ENCODE data around the gene PLEKHO2.

The PLEKHO2 gene

DNA sequence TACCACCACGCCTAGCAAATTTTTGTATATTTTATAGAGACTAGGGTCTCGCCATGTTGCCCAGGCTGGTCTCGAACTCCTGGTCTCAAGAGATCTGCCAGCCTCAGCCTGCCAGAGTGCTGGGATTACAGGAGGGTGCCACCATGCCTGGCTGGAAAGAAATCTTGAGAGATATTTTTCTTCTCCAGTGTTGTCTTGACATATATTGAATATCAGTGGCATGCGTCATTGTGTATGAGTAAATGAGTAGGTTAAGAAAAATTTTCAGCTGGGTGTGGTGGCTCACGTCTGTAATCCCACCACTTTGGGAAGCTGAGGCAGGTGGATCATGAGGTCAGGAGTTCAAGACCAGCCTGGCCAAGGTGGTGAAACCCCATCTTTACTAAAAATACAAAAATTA is 12.7 kb upstream of the PLEKHO2 start:
- no peak for DNase-seq

DNA sequence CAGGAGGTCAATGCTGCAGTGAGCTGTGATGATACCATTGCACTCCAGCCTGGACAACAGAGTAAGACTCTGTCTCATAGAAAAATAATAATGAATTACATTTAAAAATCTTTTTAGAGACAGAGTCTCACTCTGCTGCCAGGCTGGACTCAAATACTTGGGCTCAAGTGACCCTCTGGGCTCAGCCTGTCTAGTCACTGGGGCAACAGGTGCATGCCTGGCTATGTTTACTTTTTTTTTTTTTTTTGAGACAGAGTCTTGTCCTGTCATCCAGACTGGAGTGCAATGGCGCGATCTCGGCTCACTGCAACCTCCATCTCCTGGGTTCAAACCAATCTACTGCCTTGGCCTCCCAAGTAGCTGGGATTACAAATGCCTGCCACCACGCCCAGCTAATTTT is 8.0 kb upstream of the PLEKHO2 start:
- no peak for DNase-seq

DNA sequence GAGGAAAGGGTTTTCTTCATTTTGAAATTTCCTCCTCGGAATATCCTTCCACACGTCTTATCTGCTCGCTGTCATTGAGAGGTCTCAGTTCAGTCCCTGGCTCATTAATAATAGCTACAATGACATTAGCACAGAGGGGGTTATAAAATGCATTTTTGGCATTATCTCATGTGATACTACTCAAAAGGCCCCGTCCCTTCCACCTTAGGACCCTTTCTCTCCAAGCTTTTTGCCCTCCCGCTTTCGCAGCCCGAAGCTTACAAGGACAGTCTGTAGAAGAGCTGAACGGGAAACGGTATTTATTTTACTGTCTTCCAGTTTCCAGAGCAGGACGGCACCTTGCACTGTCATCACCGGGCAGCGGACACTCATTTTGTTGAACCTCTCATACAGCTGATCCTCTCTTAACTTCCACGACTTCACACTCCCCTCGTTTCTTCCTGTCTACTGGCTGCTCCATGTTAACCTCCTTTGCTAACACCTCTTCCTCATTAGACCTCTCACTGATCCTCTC is 5.6 kb upstream of the PLEKHO2 start:
- no peak for DNase-seq

DNA sequence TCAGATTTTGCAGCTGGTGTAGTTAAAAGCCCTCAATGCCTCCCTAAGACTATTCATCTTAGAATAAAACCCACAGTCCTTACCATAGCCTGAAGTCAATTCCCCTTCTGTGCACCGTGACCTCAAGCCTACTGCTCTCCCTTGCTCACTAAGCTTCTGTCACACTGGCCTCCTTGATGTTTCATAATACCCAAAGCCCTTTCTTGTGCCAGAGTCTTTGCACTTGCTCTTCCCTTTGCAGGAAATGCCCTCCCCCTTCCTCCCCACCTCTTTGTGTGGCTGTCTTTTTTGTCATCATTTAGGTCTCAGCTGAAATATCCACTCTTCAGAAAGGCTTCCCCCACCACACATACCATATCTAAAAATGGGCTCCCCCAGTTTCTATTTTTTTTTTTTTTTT is 4.2 kb upstream of the PLEKHO2 start:
- DNase-seq = no peak

DNA sequence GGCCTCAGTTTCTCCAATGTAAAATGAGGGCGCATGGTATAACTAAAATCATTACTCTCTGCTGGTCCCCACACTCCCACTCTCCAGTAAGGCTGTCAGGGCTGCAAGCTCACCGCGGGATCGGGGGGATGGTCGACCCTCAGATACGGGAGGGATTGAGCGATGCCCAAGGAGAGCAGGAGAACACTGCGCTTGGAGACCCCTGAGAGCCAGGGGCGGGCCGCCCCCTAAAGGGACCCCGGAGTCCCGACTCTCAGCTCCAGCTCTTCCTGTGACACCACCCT is 713 bp upstream of the PLEKHO2 start:
- no peak for DNase-seq

DNA sequence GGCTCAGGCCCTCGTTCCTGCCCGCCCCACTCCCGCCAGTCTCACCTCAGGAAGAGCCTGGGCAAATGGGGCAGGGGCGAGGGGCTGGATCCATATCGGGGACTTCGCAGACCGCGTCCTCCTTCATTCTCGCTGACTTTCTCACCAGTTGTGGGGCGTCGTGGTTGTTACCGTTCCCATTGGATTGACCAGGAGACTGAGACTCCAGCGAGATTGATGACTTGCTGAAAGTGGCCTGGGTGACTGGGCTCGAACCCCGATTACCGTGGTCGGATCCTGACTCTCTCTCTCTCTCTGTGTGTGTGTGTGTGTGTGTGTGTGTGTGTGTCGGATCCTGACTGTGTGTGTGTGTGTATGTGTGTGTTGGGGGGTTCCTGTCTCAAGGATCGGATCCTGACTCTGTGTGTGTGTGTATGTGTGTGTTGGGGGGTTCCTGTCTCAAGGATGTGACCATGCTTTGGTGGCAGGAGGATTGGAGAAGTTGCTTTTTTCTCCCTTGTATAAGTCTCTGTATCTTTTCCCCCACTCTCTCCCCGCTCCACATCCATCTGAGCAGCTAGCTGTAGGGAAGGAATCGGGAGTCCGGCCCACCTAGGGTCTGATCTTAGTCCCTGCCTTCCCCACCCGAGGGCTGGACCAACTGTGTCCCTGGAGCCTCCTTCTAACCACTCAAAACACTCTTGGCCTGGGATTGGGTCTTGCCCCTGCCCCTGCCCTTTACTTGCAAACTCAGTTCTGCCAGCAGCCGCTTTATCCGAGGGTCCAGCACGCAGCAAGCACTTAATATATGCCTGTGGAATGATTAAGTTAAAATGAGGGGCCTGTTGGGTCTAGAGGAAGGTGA is 603 bp downstream of the PLEKHO2 start:
- no peak for DNase-seq

DNA sequence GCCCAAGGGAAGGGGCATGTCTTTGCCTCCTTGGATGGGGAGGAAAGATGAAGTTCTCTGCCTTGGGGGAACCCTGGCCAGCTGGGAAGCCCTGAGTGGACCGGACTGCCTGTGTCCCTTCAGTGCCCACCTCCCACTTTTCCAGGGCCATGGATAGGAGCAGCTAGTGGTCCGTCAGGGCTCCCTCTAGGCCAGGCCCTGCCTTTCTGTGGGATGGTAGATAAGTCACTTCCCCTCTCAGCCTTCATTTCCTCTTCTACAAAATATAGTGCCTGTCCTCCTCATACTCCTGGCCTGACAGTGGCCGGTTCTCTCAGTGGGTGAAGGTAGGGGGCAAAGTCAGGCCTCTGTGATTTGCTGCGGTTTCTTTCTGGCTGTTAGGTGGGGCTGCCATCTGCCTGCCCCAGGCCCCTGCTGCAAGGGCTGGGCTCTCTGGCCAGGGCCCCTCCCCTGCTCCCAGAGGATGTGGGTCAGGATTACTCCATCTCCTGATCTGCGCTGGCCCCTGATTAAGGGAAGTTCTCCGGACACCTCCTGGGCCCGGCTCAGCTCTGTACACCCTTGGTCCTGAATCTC is 1.4 kb downstream of the PLEKHO2 start:
- DNase-seq = no peak

DNA sequence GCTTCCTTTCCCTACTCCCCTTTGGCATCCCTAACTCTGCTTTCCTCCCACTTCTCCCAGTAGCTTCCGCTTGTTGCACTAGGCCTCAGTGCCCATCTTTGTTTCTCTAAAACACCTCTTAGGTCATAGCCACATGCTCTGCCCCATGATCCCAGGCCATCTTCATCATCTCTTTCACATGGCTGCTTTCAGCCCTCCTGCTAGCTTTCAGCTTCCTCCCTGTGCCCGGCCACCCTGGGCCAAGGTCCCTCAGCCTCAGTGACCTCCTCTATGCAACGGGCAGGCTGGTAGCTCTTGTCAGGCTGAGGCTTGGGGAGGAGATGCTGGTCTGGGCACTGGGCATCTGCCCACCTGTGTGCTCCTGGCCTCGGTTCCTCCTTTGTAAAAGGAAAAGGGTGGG is 2.3 kb downstream of the PLEKHO2 start:
- DNase-seq = no peak

DNA sequence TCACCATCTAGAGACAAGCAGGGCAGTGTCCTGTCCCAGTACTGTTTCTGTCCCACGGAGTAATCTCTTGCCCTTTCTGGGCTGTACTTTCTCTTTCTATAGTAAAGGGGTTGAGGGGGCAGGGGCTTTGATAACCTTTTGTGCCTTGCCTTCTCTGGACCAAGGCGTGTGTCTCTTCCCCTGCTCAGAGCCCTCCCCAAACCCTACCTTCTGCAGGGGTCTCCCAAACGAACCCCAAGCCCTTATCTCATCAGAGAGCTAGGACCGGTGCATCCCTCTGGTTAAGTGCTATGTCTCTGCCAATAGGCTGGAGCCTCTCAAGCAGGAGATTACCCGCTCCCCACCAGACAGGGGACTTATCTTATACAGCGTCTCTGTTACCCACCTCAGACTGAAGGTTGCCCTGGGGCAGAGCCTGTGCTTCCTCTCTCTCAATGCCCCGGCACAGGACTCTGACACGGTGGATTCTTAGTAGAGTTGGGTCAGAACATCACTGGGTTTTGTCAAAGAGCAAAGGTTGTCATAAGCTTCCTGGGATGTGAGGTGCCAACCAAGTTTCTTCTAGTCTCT is 2.9 kb downstream of the PLEKHO2 start:
- no peak for DNase-seq

DNA sequence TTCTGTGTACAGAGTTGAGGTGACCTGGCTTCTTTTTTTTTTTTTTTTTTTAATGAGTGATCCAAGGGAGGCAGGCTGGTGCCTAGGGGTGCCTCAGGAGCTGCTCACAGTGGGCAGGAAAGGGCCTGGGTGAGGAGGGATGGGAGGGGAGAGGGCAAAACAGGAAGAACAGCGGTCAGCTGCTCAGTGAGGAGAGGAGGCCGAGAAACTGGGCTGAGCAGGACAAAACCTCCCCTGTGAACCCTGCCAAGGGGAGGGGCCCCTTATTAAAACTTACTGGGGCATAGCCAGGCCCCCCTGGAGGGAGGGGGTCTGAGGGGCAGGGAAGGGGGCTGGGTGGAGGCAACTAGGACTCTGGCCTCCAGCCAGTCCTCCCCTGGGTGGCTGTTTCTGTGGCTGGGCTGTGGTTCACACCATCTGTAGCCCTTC is 3.5 kb downstream of the PLEKHO2 start:
- DNase-seq = no peak

DNA sequence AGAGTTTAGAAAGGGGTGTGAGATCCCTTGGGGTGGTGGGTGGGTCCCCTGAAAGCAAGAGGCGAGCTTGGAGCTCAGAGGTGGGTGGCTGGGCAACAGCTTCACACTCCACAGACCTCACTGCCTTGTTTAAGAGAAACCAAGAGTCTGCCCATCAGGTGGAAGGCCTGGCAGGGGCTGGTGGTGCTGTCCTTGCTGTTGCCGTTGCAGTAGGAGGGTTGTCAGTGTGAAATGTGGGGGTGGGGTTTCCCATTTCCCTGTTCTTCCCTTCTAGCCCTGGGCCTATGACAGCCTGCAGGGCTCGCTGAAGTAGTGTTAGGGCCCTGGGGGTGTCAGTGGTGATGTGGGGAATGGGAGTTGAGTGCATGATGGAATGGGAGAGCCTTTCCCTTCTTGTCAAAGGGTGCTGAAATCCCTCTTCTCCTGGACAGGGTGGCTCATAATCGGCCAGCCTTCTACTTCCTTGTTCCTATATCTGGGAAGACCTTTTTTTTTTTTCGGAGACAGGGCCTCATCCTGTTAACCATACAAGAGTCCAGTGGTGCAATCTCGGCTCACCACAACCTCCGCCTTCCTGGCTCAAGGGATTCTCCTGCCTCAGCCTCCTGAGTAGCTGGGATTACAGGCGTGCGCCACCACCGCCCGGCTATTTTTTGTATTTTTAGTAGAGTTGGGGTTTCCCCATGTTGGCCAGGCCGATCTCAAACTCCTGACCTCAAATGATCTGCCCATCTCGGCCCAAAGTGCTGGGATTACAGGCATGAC is 4.3 kb downstream of the PLEKHO2 start:
- no peak for DNase-seq

DNA sequence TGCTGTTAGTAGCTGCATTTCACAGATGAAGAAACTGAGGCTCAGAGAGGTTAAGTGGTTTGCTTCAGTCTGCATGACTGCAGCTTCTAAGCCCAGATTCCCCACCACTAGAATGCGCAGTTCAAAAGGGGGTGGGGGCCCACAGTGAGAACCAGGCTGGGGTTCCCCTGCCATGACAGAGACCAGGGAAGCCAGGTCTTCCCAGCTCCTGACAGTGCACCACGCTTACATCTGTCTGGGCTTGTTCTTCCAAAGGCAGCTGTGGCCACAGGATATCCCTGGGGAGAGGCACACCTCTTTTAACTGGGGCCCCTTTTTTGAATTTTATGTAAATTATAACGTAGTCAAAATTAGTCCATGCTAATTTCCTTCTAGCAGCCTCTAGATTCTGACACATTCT is 5.3 kb downstream of the PLEKHO2 start:
- no peak for DNase-seq

DNA sequence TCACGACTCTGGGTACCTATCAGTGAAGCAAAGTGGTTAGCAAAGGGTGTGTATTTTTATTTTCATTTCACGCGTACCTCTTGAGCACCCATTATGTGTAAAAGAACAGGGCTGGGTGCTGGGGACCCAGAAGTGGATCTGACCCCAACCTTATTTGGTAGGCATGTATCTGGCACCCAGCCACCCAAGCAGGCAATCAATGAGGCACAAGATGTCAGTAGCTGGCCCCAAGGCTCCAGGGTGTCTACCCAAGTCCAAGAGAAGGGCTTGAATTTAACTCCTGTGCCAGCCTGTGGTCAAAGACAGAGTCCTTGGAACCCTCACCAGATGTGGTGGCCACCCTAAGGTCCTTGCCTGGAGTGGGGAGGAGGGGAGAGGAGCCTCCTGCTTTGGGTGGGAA is 5.7 kb downstream of the PLEKHO2 start:
- DNase-seq = no peak

DNA sequence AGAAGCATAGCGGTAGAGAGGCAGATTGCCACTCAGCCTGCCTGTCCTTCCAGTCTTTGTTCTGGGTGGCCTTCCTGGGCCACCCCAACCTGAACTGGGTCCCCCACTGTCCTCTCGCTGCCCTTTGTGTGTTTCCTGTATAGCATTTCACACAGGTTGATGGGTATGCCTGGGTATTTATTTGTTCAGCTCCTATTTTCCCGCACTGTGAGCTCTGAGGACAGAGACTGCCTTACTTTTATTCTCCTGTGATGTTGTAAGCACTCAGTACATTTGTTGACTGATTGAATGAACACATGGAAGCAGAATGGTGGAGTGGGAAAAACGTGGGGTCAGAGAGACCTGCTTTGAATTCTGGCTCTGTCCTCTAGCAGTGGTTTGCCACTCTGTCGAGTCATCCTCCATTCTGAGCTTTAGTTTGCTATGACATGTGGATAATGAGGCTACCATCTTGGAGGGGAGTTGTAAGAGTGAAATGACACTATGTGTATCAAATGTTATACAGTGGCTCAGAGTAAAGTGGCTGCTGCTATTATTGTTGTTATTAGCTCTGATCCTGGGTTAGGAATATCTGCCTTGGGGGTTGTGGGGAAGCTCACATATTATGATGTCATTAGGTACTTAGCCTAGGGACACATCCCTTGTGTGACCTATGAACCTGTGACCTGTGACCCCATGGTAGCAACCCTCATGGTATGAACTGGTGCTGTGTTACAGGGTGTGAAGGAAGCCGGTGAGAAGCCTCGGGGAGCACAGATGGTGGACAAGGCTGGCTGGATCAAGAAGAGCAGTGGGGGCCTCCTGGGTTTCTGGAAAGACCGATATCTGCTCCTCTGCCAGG is 6.4 kb downstream of the PLEKHO2 start:
- DNase-seq = no peak

DNA sequence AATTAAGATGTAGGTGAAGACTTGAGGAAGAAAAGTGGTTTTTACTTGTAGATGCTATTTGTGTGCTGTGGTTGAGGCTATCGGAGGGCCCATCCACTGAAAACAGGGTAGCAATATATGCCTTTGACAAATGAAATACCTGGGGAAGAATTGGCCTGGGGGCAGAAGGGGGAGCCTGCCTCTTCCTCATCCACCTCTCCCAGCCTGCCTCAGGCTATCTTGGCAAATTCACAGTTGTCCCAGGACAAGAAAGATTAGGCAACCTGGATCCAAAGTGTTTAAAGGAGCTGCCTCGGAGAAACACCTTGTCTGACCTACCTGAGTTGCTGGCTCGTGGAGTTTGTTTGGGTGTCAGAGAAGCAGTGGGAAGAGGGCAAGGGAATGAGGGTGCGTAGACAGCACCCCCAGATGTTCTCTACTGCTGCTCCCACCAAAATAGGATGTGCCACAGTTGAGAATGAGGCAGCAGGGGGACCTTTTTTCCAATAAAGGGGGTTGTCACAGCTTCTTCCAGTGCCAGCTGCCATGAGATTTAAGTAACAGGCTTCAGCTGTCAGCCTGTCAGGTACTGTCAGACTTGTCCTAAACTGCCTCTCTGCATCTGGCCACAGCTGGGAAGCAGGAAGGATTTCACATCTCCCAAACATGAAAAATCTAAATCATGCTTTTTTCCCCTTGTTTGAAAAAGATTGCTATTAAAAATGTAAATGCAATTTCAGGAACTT is 9.2 kb downstream of the PLEKHO2 start:
- DNase-seq = no peak

DNA sequence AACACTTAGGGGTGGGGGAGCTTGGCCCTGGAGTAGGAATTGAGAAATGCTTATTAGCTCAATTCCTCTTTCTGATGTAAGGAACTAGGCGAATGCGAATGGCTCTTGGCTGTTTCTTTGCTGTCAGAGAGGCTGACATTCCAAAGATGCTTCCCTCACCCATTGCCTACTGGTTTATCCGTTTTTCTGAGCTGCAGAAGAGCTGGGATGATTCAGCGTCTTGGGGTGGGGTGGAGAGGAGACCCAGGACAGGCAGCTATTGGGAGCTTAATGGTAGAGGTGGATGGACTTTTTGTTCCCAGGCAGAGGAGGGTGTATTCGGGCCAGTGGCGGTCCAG is 9.8 kb downstream of the PLEKHO2 start:
- DNase-seq = no peak

DNA sequence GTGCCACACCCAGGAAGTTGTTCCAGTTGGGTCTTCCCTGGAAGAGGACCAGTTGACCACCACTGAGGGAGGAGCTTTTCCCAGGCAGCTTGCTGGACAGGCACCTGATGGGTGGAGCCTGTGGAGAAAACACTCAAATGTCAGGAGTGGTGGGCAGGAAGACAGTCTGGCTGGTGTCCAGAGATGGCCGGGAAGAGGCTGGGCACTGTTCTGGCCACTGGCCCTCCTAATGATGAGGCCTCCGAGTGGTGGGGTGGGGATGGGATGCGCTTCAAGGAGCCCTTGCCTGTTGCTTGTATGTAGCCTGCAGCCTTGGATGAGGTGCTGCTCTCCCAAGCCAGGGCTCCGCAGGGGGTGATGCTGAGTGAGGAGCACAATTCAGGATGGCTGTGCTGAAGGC is 12.3 kb downstream of the PLEKHO2 start:
- DNase-seq = no peak

DNA sequence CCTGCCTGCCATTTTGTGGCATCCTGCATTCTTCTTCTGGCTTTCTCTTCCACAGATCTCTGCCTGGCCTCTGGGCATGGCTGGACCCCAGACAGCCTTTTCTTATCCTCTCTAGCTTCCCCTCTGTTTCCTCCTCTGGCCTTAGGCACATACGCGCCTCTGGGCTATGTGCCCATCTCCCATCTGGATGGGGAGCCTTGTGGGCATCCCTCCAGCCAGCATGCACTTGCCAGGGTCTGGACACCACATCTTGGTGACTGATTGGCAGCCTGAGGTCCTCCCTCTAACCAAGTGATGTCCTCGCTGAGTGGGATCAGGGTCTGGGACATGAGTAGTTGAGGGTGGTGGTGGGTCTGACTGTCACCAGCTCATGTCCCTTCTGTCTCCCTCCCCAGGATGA is 12.8 kb downstream of the PLEKHO2 start:
- DNase-seq = no peak

DNA sequence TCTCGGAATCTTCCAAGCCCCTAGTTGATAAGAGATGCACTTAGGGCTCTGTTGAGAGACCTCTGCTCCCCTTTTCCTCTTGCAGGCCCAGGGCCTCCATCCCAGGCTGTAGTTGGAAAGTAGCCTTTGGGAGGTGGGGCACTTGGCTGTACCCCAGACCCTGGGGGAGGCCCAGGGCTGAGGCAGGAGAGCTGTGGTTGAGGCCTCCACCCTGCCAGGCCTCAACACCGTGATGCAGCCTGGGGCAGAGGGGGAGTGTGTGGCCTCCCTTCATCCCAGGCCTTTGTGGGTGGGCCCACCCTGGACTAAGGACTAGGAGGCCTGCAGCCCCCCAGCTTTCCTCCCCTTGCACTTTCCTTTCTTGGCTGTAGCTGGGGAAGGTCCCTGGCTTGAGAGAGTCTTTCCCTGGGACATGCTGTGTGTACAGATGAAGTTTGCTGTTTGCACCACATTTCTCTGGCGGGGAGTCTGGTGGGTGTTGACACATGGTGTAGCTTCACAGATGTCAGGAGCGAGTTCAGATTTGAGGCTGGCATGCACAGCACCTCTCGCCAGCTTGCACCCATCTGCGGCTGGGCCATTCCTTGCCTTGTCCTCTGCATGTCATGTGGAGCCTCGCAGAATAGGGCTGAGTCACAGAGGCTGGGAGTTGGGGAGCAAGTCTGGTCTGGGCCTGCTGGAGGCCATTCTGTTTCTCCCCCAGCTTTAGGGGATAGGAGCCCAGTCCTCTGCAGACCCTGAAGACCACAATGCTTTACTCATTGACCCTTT is 13.7 kb downstream of the PLEKHO2 start:
- DNase-seq = no peak

DNA sequence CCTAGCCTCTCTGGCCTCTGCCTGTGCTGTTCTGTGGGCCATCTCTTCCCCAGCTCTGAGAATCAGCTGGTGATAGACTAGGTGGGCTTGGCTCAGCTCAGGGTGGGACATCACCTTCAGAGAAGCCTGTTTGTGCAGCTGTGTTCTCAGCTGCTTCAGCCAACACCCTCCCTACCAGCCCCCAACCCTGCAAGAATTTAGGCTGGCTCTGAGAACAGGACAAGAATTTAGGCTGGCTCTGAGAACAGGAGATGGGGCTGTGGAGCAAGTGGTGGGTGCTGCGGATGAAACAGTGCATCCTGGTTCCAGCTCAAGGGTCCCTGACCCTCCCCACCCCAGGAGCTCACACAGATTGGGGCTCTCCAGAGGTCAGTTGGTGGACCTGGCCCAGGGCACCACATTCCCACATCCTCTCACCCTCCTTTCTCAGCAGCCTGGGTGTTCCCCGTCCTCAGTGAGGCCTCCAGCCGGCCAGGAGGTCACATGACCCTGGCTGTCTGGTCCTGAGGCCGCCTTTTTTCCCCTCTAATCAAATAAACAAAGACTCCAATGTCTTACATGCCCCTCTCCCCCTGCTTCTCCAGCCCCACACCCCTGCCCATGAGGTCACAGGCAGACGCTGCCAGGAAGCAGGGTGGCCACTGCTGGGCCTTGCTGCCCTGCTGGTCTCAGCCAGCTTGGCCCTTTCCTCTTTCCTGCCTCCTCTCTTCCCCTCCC is 14.9 kb downstream of the PLEKHO2 start:
- no peak for DNase-seq

DNA sequence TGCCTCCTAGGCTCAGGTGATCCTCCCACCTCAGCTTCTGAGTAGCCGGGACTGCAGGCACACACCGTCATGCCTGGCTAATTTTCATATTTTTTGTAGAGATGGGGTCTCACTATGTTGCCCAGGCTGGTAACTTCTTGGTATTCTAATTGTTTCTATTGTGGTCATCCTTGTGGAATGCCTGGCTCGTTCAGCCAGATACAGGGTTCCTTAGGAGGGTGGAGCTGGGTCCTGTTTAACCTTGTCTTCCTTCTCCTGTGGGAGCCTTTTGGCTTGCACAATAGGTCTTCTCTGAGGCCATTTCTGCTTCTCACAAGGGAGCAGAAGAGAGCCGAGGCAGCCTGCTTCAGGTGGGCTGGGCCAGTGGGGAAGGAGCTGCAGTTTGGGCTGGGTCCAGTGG is 15.7 kb downstream of the PLEKHO2 start:
- no peak for DNase-seq

All from DMS79 treated with DMSO at 0.1 percent for 48 hours (cell line).